Heart left ventricle (tissue), 16 donors: ENCODE measurements around the gene FAHD2A. TPM values are rescaled to one million over a fixed set of nuclear protein-coding genes. Genes with fewer than 3 reads are reported as not detected.

Experiments
- ATAC-seq, 4 donors: fragments of 200-7000 bp; cut with Tn5 transposase; one replicate each; pipeline ENCODE4 v1.9.1; 2020 to 2022; ENCODE audit warnings: moderate library complexity in 4 of 4, mild to moderate bottlenecking in 3 of 4, moderate number of reproducible peaks in 1 of 4
- DNase-seq, 5 donors: peaks; one replicate each; pipeline ENCODE4 v3.0.0-alpha.2; 2020
- H3K27ac ChIP-seq, 12 donors: fragments of 200-600 bp; sonication (generic) in 4 of 12; one replicate each; pipeline versions ENCODE4 v1.5.0 to v1.8.0; 2016 to 2022; ENCODE audit warnings: mild to moderate bottlenecking in 2 of 12
- H3K27me3 ChIP-seq, 9 donors: fragments of 200-600 bp; sonication (generic) in 2 of 9; one replicate each; pipeline versions ENCODE4 v1.5.1 to v1.8.0; 2016 to 2022; ENCODE audit warnings: mild to moderate bottlenecking in 3 of 9
- H3K36me3 ChIP-seq, 9 donors: fragments of 200-600 bp; sonication (generic) in 2 of 9; one replicate each; pipeline versions ENCODE4 v1.5.0 to v1.8.0; 2018 to 2022; ENCODE audit warnings: mild to moderate bottlenecking in 2 of 9
- H3K4me1 ChIP-seq, 12 donors: fragments of 200-600 bp; sonication (generic) in 4 of 12; one replicate each; pipeline versions ENCODE4 v1.5.0 to v1.8.0; 2016 to 2022; ENCODE audit warnings: mild to moderate bottlenecking in 3 of 12
- H3K4me3 ChIP-seq, 12 donors: fragments of 200-600 bp; sonication (generic) in 4 of 12; one replicate each; pipeline versions ENCODE4 v1.5.0 to v1.8.0; 2017 to 2022; ENCODE audit warnings: mild to moderate bottlenecking in 9 of 12, moderate library complexity in 4 of 12
- H3K9me3 ChIP-seq, 12 donors: fragments of 200-600 bp; sonication (generic) in 4 of 12; one replicate each; pipeline versions ENCODE4 v1.5.0 to v1.8.0; 2016 to 2022; ENCODE audit warnings: mild to moderate bottlenecking in 1 of 12
- POLR2A ChIP-seq, 2 donors: fragments of 450-650 bp; IDR thresholded peaks; one replicate each; pipeline ENCODE4 v1.6.1; 2017; ENCODE audit warnings: antibody characterized with exemption in 2 of 2, mild to moderate bottlenecking in 2 of 2, moderate library complexity in 2 of 2
- WGBS, 4 donors: extraction: QIAGEN DNeasy Blood & Tissue Kit in 2 of 4; methylation state at CpG; one replicate each; pipeline versions ENCODE4 v1.1.5 to v1.1.7; 2013 to 2018; 5-methylcytosine and 5-hydroxymethylcytosine counted together
- intact Hi-C, 10 donors: fragments of 100-400 bp; cut with DNase I; formaldehyde crosslinking; loops; one replicate each; pipeline versions ENCODE4 v1.11.1 to v1.14.2; 2022
- long read RNA-seq, 3 donors: library from polyadenylated mRNA; unstranded; transcript quantifications; one replicate each; pipeline ENCODE4 v2.0.0, GENCODE V29; 2020 to 2021
- polyA plus RNA-seq, 2 donors: library from polyadenylated mRNA; stranded (reverse); fragments of 200-250 nt; gene quantifications; one replicate each; pipeline ENCODE4 v1.2.3, GENCODE V29; 2013
- total RNA-seq, 9 donors: library from RNA; depleted of rRNA in 2 of 9; stranded (reverse); fragments of >200 nt in 2 of 9; fragmentation: NEBNext Ultra II Directional in 3 of 9; extraction: Animal tissue kit (Norgen Biotek cat#: 25700) in 3 of 9; gene quantifications; one replicate each; pipeline versions ENCODE4 v1.1.0 to v1.2.4, GENCODE V29; 2016 to 2023
- TF ChIP-seq, protein P1 (sequence below), 12 donors: fragments of 200-600 bp; sonication (generic) in 4 of 12; IDR thresholded peaks; one replicate each; pipeline versions ENCODE4 v1.5.0 to v1.8.0; 2018 to 2022; ENCODE audit warnings: antibody characterized with exemption in 12 of 12, mild to moderate bottlenecking in 5 of 12
- donor health status: ischemic (EF 13 %, LVEDD 7.1; RV severe dilation, severe dysfunction).
- donor health status: healthy with polysubstance abuse.
- donor health status: DM: no; HTN: yes; CAD: no.
- donor health status: DM: no; HTN: no; CAD: no.
- donor health status: ischemic (EF 25% LVEDD 6.9; RV normal size, moderate dysfunction).
- donor health status: ischemic (EF 25% LVEDD 5.7; RV mildly dilated, moderate dysfunction).
- donor health status: healthy.
- donor health status: DM: yes; HTN: yes; CAD: no.
- donor health status: ischemic (EF 35%, LVEDD 5.7; RV mildly dilated, moderate dysfunction).
- donor health status: nonischemic (EF 11% LVEDD 7.7; RV severe dilation, severe dysfunction).
- donor health status: DM: yes; HTN: yes; CAD: no.
- donor health status: PGD.
- donor health status: ischemic (EF 29% LVEDD 5.4; RV normal size, mild dysfunction).
- donor health status: nonischemic (EF 23%, LVEDD 6.1; RV moderate dilation, normal function).

Gene FAHD2A, protein sequence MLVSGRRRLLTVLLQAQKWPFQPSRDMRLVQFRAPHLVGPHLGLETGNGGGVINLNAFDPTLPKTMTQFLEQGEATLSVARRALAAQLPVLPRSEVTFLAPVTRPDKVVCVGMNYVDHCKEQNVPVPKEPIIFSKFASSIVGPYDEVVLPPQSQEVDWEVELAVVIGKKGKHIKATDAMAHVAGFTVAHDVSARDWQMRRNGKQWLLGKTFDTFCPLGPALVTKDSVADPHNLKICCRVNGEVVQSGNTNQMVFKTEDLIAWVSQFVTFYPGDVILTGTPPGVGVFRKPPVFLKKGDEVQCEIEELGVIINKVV
- total RNA-seq = 10 to 100 TPM; 26.2 to 51.7 (median 34.6) TPM
- 10 to 100 TPM; 31.5 to 37.6 TPM for polyA plus RNA-seq
- long read RNA-seq, donor 1, full-length matches to known transcripts = 33 of 63 reads
- long read RNA-seq, donor 1, partial matches to known transcripts = 7 of 63 reads
- long read RNA-seq, donor 1, other reads (novel, unspliced or antisense) = 23 of 63 reads
- long read RNA-seq, donor 2, full-length matches to known transcripts = 167 of 268 reads
- long read RNA-seq, donor 2, partial matches to known transcripts = 3 of 268 reads
- long read RNA-seq, donor 2, other reads (novel, unspliced or antisense) = 98 of 268 reads
- long read RNA-seq, donor 3, full-length matches to known transcripts = 27 of 54 reads
- long read RNA-seq, donor 3, partial matches to known transcripts = 4 of 54 reads
- long read RNA-seq, donor 3, other reads (novel, unspliced or antisense) = 23 of 54 reads

DNA sequence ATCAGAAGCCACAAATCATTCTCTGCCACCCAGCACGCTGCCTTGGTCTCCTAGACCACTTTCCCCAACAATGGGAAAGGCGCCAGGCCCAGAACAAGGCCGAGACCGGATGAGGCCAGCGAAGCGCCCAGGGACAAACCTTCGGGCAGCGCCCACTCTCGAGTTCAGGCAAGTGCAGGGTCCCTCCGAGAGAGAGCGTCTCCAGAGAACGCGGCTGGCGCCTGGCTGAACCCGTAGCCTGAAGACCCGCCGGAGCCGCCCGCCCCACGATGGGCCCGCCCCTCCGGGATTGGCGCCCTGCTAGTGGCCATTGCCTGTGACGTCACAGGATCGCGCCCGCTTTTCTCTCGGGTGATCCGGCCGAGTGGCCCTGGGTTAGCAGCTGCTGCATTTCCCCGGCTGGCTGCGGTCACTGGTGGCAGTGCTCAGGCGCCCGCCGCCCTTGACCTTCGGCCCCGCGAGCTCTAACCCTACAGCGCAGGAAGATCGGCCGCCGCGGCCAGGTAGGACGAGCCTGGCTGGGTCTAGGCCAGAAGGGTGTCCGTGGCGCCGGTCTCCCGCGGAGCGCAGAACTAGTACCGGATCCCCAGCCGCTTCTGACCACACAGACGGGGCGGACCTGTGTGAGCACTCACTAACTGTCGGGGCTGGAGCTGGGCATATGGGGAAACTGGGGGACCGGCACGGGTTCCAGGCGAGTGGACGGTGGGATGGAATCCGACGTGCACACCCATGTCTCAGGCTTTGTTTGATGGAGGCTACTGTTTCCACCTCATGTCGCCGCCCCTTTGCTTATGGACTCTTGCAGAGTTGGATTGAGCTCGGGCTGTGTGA lies at the start of gene FAHD2A:
FAHD2A (plus strand) TSS at position 339 of the 834 bp plus-strand sequence. CDS start 2,851 bp downstream, outside the sequence.
- Histone ChIP-seq H3K4me1 (peaks cover 0 to 24% (median 14%) of the 10 kb centered on the region in 12 donors), H3K27me3 (no peaks in the 10 kb centered on the region), H3K4me3 (peak within 1 kb of the TSS; percentile 73 to 98 (median 92)), H3K9me3 (no peaks in the 10 kb centered on the region), H3K36me3 (peaks cover 0 to 8% (median 5%) of the 10 kb centered on the region in 9 donors), H3K27ac (peak within 1 kb of the TSS in 11 of 12 donors; percentile 65 to 89 (median 85))
- 0 to 1% (median 0%) methylated on average over 48 to 64 of the region's 64 CpGs for WGBS, 4 donors
- TF ChIP-seq, protein P1, sequence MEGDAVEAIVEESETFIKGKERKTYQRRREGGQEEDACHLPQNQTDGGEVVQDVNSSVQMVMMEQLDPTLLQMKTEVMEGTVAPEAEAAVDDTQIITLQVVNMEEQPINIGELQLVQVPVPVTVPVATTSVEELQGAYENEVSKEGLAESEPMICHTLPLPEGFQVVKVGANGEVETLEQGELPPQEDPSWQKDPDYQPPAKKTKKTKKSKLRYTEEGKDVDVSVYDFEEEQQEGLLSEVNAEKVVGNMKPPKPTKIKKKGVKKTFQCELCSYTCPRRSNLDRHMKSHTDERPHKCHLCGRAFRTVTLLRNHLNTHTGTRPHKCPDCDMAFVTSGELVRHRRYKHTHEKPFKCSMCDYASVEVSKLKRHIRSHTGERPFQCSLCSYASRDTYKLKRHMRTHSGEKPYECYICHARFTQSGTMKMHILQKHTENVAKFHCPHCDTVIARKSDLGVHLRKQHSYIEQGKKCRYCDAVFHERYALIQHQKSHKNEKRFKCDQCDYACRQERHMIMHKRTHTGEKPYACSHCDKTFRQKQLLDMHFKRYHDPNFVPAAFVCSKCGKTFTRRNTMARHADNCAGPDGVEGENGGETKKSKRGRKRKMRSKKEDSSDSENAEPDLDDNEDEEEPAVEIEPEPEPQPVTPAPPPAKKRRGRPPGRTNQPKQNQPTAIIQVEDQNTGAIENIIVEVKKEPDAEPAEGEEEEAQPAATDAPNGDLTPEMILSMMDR (IDR thresholded peaks at IDR 0.05) = no peak
- TF ChIP-seq POLR2A (IDR thresholded peaks at IDR 0.05) = peak in 1 of 2 donors; percentile 72
- peak; percentile 97 to 99 (median 98) for DNase-seq
- peak; percentile 95 to 99 (median 98) for ATAC-seq
- intact Hi-C loops = loop anchor here in 6 of 10 donors (2.0 to 5.0 kb wide), 5 partner anchors 55 to 325 kb away; partner anchors contain the start of gene ZNF2 (in 2 of the 6)

DNA sequence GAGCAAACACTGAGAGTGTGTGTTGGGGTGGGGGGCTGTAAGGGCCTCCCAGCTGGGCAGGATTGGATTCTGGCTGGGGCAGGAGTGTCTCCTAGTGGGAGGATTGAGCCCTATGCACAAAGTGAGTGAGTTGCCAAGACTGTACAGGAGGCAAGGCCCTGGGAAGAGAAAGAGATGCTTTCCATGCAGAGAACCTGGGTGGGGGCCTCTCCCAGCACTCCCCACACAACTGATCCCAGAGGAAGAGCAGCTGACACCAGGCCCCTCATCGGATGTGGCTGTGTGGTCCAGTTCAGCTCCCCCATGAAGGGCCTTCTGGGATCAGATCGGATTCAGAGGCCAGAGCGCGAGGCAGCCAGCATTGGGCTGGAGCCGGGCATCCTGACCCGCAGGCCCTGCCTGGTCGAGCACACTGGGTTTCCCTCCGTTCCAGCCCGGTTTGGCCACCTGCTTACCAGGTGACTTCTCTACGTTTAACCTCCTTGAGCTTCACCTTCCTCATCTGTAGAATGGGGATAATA lies 49.4 kb upstream of the FAHD2A start:
- peaks cover 0 to 2% (median 0%) of the 10 kb centered on the region in 12 donors for H3K4me1 ChIP-seq
- intact Hi-C loops = no loop called here
- ATAC-seq (no peak), DNase-seq (peak in 2 of 5 donors; percentile 4 to 12)
- no peaks in the 10 kb centered on the region for H3K27me3 ChIP-seq
- H3K4me3 ChIP-seq = no peak overlapping the region
- no peak for TF ChIP-seq POLR2A (IDR thresholded peaks at IDR 0.05)
- TF ChIP-seq, protein P1 (IDR thresholded peaks at IDR 0.05) = no peak
- WGBS, 4 donors = 85 to 93% (median 88%) methylated on average over 10 of the region's 10 CpGs
- no peaks in the 10 kb centered on the region for H3K36me3 ChIP-seq
- H3K9me3 ChIP-seq = peaks cover 0 to 5% (median 0%) of the 10 kb centered on the region in 12 donors
- H3K27ac ChIP-seq = no peak overlapping the region

DNA sequence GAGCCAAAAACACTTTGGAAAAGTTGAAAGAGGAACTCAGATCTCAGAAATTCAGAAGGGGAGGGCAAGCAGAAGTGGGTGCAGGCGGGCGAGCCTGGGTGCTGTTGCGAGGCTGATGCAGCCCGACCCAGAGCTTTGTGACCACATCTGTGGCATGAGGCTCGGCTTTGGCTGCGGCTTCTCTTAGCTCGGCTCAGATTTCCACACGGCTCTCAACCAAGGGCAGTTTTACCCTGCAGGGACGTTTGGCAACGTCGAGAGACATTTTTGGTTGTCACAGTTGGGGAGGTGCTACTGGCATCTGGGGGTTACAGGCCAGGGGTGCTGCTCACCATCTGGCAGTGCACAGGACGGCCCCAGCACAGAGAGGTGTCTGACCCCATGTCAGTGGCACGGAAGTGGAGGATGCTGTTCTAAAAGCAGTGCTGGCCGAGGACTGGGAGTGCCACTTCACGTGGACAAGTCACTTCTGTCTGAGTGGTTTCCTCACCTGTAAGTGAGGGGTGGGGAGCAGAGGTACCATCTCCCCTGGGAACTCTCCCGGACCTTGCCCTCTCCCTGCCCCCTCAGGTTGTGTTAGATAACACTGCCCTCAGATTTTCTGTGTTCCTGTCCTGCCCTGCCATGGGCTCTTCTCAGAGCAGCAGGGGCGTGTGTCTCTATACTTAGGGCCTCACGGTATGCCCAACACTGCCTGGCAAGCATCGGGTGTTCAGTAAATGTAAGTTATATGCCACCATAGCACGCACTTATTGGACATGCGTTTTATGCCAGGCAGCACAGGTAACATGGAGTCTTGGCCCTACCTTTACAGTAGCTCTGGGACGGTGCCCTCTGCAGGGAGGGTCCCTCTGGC lies 48.7 kb upstream of the FAHD2A start:
- no peak for TF ChIP-seq POLR2A (IDR thresholded peaks at IDR 0.05)
- TF ChIP-seq, protein P1 (IDR thresholded peaks at IDR 0.05) = no peak
- WGBS, 4 donors = 82 to 87% (median 83%) methylated on average over 22 of the region's 22 CpGs
- intact Hi-C loops = no loop called here

More for the DNA sequence above, 48.7 kb upstream of the FAHD2A start:
- H3K36me3 ChIP-seq = no peaks in the 10 kb centered on the region
- ATAC-seq (no peak), DNase-seq (peak in 2 of 5 donors; percentile 1 to 3)
- H3K4me3 ChIP-seq = no peak overlapping the region
- H3K27ac ChIP-seq = no peak overlapping the region
- H3K27me3 ChIP-seq = no peaks in the 10 kb centered on the region
- H3K9me3 ChIP-seq = peaks cover 0 to 5% (median 0%) of the 10 kb centered on the region in 12 donors
- H3K4me1 ChIP-seq = peaks cover 0 to 4% (median 0%) of the 10 kb centered on the region in 12 donors
